Calu3 (cell line): Measurements from ENCODE around the gene DNAH17. TPM values are rescaled to one million over a fixed set of nuclear protein-coding genes. Genes with fewer than 3 reads are reported as not detected.

Source experiments
- BruUV-seq: library from RNA; stranded (reverse); fragments of 400-500 nt; replicated peaks from 2 replicates; lab custom pipeline; 2021; lab: Mats Ljungman, UMichigan
- CTCF ChIA-PET: fragments of 300-600 bp; sonication (Branson Sonifier 250); formaldehyde crosslinking; loops from one replicate; lab custom pipeline; 2022; ENCODE audit warnings: antibody characterized with exemption; lab: Charles Lee
- DNase-seq: peaks from one replicate; pipeline ENCODE4 v3.0.0; 2022
- H3K27ac Mint-ChIP-seq: one replicate; pipeline ENCODE4 v1.8.0; 2022; ENCODE audit warnings: mixed read lengths; ENCODE audit not compliant: unreplicated experiment
- H3K27me3 Mint-ChIP-seq: one replicate; pipeline ENCODE4 v1.8.0; 2022; ENCODE audit warnings: mixed read lengths; ENCODE audit not compliant: unreplicated experiment
- H3K36me3 Mint-ChIP-seq: one replicate; pipeline ENCODE4 v1.8.0; 2022; ENCODE audit warnings: mild to moderate bottlenecking, moderate library complexity, mixed read lengths; ENCODE audit not compliant: insufficient read depth, unreplicated experiment
- H3K4me1 Mint-ChIP-seq: one replicate; pipeline ENCODE4 v1.8.0; 2022; ENCODE audit warnings: mild to moderate bottlenecking, low read depth, mixed read lengths; ENCODE audit not compliant: unreplicated experiment
- H3K4me3 Mint-ChIP-seq: one replicate; pipeline ENCODE4 v1.8.0; 2022; ENCODE audit warnings: mild to moderate bottlenecking, low read depth, moderate library complexity, mixed read lengths; ENCODE audit not compliant: unreplicated experiment
- H3K9me3 Mint-ChIP-seq: one replicate; pipeline ENCODE4 v1.8.0; 2022; ENCODE audit warnings: low read depth, mixed read lengths; ENCODE audit not compliant: unreplicated experiment
- CTCF ChIP-seq: fragments of 200-600 bp; IDR thresholded peaks from one replicate; pipeline ENCODE4 v1.8.0; 2022; ENCODE audit warnings: antibody characterized with exemption; ENCODE audit not compliant: unreplicated experiment
- intact Hi-C: fragments of 100-400 bp; cut with micrococcal nuclease; formaldehyde crosslinking; loops from one replicate; pipeline ENCODE4 v1.10.0; 2022; ENCODE audit not compliant: unreplicated experiment
- total RNA-seq: library from RNA; stranded (reverse); gene quantifications from 2 replicates; pipeline ENCODE4 v1.2.3, GENCODE V29; 2022

Gene DNAH17
- total RNA-seq, 1 experiment from 2014 or later: 0.19 TPM

- H3K36me3 Mint-ChIP-seq: no peaks in the 10 kb centered on the region
- CTCF ChIA-PET: interaction anchor here (1.0 kb wide), 1 partner anchor 72 kb away, joined by 4 read pairs; no protein-coding TSS in a partner anchor
- H3K27ac Mint-ChIP-seq: no peak overlapping the region
- peak; percentile 30 for DNase-seq
- no peaks in the 10 kb centered on the region for H3K4me1 Mint-ChIP-seq
- intact Hi-C loops: no loop called here
- no peak for TF ChIP-seq CTCF
- H3K9me3 Mint-ChIP-seq: no peaks in the 10 kb centered on the region
- BruUV-seq: no TSS peak
- no peaks in the 10 kb centered on the region for H3K27me3 Mint-ChIP-seq
- no peak overlapping the region for H3K4me3 Mint-ChIP-seq
Observed at GRCh38 chr17:78568494-78569115, 8.6 kb downstream of the DNAH17 start.

GRCh38 chr17:78567991-78568390, 9.2 kb downstream of the DNAH17 start:
- no peak for DNase-seq
- TF ChIP-seq CTCF: no peak
- no TSS peak for BruUV-seq
- no peaks in the 10 kb centered on the region for H3K4me1 Mint-ChIP-seq
- intact Hi-C loops: no loop called here
- no peaks in the 10 kb centered on the region for H3K9me3 Mint-ChIP-seq
- H3K27ac Mint-ChIP-seq: no peak overlapping the region
- CTCF ChIA-PET: interaction anchor here (0.6 to 1.0 kb wide), 3 partner anchors 24 to 129 kb away, joined by 3 to 4 read pairs (median 3); no protein-coding TSS in a partner anchor
- no peak overlapping the region for H3K4me3 Mint-ChIP-seq
- no peaks in the 10 kb centered on the region for H3K36me3 Mint-ChIP-seq
- no peaks in the 10 kb centered on the region for H3K27me3 Mint-ChIP-seq

GRCh38 chr17:78566947-78567346, 10.2 kb downstream of the DNAH17 start:
- Mint-ChIP-seq H3K36me3 (no peaks in the 10 kb centered on the region), H3K27me3 (no peaks in the 10 kb centered on the region), H3K4me1 (no peaks in the 10 kb centered on the region), H3K4me3 (no peak overlapping the region), H3K9me3 (no peaks in the 10 kb centered on the region), H3K27ac (no peak overlapping the region)
- no peak for DNase-seq
- no peak for TF ChIP-seq CTCF
- BruUV-seq: no TSS peak
- CTCF ChIA-PET: no interaction called here
- intact Hi-C loops: no loop called here

- TF ChIP-seq CTCF: no peak
- CTCF ChIA-PET: no interaction called here
- no peaks in the 10 kb centered on the region for H3K9me3 Mint-ChIP-seq
- H3K4me1 Mint-ChIP-seq: no peaks in the 10 kb centered on the region
- H3K27ac Mint-ChIP-seq: no peak overlapping the region
- DNase-seq: no peak
- intact Hi-C loops: no loop called here
- no TSS peak for BruUV-seq
- no peaks in the 10 kb centered on the region for H3K36me3 Mint-ChIP-seq
- H3K4me3 Mint-ChIP-seq: no peak overlapping the region
- H3K27me3 Mint-ChIP-seq: no peaks in the 10 kb centered on the region
Observed at GRCh38 chr17:78563189-78564145, 13.7 kb downstream of the DNAH17 start.
